Activated CD4-positive, alpha-beta T cell treated with anti-CD3 and anti-CD28 coated beads, Interleukin-2, Interleukin-4, amounts not matched to agents 100 ng/mL and 50 ng/mL, durations not matched to agents 16 hours and 8 hours (primary cell): Measurements from ENCODE around the gene ITGA1.

Source experiments
- DNase-seq: peaks from one replicate; pipeline ENCODE4 v3.0.0-alpha.2; 2020; ENCODE audit warnings: low spot score

Gene ITGA1

DNA sequence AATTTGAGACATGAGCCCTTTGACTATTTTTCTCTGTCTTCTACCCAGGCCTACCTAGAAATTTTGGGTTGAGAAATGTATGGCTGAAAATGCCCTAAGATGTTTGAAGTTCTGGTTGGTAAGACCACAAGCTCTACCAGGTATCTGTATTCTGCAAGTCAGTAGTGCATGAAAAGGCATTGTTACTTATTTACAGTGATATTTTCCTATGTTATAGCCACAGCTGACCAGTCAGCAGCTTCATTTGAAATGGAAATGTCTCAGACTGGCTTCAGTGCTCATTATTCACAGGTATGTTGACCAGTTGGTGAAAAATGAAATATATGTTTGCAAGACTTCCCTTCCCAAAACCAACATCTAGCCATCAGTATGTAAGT, 109.5 kb downstream of the ITGA1 start:
- DNase-seq, result no peak

DNA sequence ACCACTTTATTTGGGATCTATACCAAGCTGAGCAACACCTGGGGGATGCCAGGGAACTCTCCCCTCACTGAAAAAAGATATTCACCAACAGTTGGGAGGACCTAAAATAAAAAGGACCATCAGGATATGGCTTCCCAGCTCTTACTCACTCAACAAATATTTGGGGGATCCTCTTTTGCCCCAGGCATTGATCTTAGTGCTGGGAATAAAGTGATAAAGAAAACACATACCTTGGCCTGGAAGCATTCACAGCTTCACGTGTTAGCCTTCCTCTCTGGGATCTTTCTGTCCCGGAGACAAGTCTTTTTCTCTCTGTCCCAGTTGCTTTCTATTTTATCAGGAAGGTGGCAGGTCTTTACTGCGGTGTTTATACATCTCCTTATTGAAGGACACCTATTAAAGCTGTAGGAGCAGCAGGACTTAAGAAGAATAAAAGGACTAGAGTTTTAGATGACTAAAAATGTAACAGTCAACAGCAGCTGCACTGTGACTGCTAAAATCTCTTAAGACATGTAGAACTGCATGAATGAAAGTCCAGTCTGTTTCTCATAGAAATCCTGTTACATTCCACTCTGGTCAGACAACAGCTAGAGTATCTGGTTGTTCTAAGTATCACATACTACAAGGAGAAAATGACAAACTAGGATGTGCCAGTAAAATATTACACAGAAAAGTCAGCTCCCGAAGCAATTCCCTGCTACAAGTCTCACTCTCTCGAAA, 111.4 kb downstream of the ITGA1 start:
- DNase-seq, result no peak

DNA sequence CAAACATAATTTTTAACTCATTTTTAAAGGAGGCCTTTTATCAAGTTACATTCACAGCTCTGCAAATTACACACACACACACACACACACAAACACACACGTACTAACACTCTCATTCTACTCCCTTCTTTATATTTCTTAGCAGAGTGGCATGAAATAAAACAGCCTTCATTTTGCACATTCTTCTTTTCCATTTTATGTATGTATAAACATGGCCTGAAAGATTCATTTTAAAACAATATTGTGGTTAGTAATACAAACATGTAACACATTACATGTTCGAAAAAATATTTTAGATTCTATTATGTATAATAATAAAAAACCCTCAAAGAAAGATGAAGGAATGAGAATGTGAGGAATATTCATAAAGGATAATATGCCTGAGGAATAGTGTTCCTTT, 115.4 kb downstream of the ITGA1 start:
- no peak for DNase-seq

DNA sequence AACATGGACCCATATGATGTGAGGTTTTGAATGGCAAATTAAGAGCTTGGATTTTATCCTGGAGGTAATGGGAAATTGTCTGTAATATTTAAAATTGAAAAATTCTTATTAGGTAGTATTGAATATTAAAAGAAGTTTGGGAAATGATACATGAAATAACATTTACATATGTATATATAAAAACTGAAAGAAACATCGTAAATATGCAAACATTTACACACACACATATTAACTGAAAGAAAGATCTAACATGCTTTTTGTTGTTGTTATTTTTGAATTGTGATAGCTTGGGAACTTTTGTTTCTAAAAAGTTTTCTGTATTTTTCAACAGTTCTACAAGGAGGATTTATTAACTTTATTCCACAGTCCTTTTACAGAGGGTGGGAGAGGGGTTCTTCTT, 118.6 kb downstream of the ITGA1 start:
- no peak for DNase-seq

GRCh38 chr5:52906845-52907244, 119.1 kb downstream of the ITGA1 start:
- no peak for DNase-seq

- no peak for DNase-seq
Observed at GRCh38 chr5:52909192-52909591, 121.5 kb downstream of the ITGA1 start.

DNA sequence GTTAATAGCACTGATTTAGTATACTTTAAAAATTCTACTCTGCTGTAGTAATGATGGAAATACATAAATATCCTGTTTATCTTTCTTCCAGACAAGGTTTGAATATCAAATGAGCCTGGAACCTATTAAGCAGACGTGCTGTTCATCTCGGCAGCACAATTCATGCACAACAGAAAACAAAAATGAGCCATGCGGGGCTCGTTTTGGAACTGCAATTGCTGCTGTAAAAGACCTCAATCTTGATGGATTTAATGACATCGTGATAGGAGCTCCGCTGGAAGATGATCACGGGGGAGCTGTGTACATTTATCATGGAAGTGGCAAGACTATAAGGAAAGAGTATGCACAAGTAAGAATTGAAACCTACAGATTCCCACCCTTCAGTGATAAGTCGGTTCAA, 122.4 kb downstream of the ITGA1 start:
- DNase-seq, result no peak

GRCh38 chr5:52915176-52915875, 127.6 kb downstream of the ITGA1 start:
- peak; percentile 78 for DNase-seq

DNA sequence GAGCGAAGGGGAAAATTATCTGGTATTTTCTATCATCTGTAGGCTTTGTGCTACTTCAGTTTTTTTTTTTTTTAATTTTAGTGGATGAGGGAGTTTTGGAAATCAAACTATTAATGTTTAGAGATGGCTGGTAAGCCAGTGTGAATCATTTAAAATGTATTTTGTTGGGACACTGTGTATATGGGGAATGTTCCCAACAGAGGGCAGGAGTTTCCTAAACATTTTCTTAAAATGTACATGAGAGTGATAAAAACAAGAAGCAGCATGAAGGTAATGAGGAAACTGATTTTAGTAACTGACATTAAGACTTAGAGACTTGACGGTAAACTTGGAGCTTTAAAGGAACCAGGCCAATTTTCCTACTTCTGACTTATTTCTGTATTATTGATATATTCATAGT, 133.2 kb downstream of the ITGA1 start:
- no peak for DNase-seq

GRCh38 chr5:52922384-52922783, 134.7 kb downstream of the ITGA1 start:
- no peak for DNase-seq

- no peak for DNase-seq
Observed at GRCh38 chr5:52924456-52924855, 136.7 kb downstream of the ITGA1 start.

DNA sequence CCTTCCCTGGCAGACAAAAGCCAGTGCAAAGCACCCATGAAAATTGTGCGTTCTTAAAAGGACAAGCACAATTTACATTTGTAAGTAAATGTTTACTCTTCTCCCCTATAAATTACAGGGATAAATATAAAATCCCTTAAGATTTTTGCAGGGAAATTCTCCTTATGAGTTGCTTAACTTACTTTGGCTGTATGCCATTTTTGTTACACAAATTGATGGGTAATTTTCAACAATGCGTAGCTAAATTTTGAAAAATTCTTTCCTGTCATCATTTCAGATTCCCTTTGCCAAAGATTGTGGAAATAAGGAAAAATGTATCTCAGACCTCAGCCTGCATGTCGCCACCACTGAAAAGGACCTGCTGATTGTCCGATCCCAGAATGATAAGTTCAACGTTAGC, 137.3 kb downstream of the ITGA1 start:
- DNase-seq, result no peak

GRCh38 chr5:52928689-52929088, 141.0 kb downstream of the ITGA1 start:
- no peak for DNase-seq

DNA sequence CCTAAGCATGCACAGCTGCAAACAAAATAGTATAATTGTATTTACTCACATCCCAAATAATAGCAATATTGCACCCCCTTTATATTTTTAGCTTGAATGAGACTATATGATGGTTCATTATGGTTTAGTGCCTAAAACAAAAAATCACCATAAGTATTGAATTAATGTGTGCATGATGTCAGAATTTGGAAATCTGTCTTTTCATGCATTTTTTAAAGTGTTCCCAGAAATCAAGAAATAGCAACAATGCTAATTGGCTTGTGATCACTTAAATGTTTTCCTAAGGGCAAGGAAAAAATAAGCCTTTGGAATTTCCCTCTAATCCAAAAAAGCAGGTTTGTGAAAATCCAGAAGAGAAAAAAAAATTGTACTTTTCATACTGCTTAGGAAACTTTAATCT, 150.5 kb downstream of the ITGA1 start:
- DNase-seq, result no peak

- DNase-seq, result no peak
Observed at GRCh38 chr5:52943285-52943684, 155.6 kb downstream of the ITGA1 start.

DNA sequence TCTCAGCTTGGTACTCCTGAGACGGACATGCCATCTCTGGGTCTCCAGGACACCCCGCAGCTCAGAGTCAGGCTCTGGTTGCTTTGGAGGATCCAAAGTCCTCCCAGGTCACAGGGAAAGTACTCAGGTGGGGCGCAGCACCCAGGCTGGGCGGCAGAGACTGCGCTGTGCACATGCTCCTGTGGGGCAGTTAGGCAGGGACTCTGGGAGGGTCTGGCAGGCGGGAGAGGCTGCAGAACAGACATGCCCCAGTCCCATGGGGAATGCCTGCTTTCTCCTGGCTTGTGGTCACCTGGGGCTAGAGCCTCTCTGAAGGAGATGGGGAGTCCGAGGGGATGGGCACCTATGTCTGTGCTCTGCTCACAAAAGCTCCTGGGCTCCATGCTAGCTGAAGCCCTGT, 156.1 kb downstream of the ITGA1 start:
- no peak for DNase-seq

DNA sequence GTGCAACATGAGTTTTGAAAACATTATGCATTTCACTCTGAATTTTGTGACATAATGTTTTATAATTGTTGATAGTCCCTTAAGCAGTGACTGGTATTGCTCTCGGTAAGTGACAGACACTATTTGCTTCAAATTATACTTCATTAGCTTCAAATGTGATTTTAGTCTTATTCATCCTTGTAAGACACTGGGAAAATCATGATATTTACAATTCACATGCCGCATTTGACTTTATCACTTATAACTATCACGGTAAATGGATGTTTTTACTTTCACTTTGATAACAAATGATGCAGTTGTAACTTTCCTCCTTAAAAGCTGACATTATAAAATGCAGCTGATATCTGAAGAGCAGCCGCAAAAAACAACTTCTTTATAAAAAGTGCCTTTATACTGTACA, 157.3 kb downstream of the ITGA1 start:
- DNase-seq, result no peak

DNA sequence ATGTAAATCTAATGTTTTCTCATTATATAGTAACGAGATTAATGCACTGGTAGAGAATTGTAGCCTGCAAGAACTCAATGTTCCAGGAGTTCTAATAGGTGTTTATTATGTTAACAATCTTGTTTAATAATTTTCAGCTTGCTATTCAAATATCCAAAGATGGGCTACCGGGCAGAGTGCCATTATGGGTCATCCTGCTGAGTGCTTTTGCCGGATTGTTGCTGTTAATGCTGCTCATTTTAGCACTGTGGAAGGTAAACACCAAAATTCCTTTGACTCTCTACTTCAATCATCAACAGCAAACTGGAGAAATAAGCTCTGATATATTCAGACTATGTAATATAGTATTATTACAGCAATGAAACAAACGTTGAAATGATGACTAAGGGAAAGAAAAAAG, 159.5 kb downstream of the ITGA1 start:
- DNase-seq, result no peak

DNA sequence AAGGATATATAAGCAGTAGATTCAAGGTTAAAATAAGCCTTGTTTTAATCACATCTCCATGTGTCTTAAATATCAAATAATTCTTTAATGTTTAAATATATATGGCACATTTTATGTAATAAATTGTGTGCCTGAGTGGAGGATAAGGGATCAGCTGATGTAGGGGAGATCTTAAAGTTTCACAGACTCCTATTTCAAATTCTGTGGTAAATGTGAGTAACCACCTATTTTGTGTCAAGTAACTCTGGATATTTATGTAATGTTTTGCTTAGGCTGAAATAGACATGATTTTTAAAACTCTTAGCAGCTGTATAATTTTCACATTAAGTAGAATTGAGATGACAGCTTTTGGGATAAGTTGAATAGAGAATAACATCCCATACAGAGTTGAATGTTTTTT, 160.1 kb downstream of the ITGA1 start:
- no peak for DNase-seq

DNA sequence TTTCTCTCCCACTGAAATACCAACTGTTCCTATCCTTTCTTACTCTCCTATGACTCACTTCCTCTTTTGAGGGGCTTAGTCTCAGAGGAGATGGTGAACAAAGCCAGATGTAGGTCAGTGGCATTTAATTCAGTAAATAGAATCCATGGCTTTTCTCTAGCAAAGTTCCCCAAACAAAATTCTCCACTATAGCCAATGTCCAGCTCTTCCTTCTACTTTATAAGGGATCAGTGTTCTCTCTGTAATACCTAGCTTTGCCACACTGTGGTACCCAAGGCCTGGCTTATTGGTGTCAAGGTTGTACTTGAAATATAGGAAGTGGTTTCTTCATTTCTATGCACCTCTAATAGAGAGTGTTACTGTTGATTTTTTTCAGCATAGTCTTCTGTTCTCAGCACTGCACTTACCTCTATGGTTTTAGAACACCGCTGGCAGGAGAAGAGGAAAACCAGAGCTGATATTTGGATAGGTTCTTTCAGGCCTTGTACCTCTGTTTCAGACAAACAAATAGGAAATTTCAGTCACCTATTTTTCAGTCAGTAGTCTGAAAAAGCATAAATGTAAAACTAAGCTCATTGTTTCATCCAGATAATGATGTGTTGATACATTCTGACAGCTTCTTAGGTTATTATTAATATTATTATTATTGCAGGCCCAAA, 160.8 kb downstream of the ITGA1 start:
- DNase-seq, result peak; percentile 74

DNA sequence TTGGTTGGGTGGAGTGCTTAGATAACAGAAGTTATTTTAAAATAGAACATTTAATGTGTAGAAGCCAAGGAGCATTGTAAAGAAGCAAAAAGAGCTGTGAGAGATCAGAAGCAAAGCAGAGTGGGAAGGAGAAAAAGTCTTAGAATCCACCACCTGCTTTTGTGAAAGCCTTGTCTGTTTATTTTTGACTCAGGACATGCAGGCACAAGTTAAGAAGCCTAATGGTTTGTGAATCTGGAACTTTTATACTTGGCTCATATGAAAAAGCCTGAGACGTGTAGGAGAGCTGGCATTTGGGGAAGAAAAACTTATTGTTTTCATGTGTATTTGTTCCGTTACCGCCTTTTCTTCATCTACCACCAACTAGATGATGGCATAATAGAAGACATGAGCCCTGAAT, 163.0 kb downstream of the ITGA1 start:
- no peak for DNase-seq

GRCh38 chr5:52952483-52952882, 164.8 kb downstream of the ITGA1 start:
- DNase-seq, result no peak

GRCh38 chr5:52956014-52956413, 168.3 kb downstream of the ITGA1 start:
- DNase-seq, result no peak
